WTC11 (cell line): Measurements from ENCODE around the gene ABAT.

ENCODE experiments used
- ATF2 ChIP-seq: sonication (generic); formaldehyde crosslinking; IDR thresholded peaks from 2 replicates; pipeline ENCODE4 v1.8.1; 2022; ENCODE audit warnings: low read depth, missing genetic modification reagents, borderline replicate concordance
- FOXK1 ChIP-seq: sonication (generic); formaldehyde crosslinking; IDR thresholded peaks from 2 replicates; pipeline ENCODE4 v1.8.0; 2022; ENCODE audit warnings: mild to moderate bottlenecking, moderate library complexity, missing genetic modification reagents
- JUN ChIP-seq: sonication (generic); formaldehyde crosslinking; IDR thresholded peaks from 2 replicates; pipeline ENCODE4 v1.8.0; 2023; ENCODE audit warnings: mild to moderate bottlenecking, missing genetic modification reagents
- NFYB ChIP-seq: sonication (generic); formaldehyde crosslinking; conservative IDR thresholded peaks from 2 replicates; pipeline ENCODE4 v1.8.0; 2022; ENCODE audit warnings: low read depth, missing genetic modification reagents
- SMAD3 ChIP-seq: sonication (generic); formaldehyde crosslinking; IDR thresholded peaks from 2 replicates; pipeline ENCODE4 v1.8.0; 2022; ENCODE audit warnings: missing genetic modification reagents, mild to moderate bottlenecking, borderline replicate concordance
- SMAD4 ChIP-seq: sonication (generic); formaldehyde crosslinking; IDR thresholded peaks from 2 replicates; pipeline ENCODE4 v1.8.0; 2022; ENCODE audit warnings: mild to moderate bottlenecking, missing genetic modification reagents
- SP1 ChIP-seq: sonication (generic); formaldehyde crosslinking; conservative IDR thresholded peaks from 2 replicates; pipeline ENCODE4 v1.8.1; 2022; ENCODE audit warnings: missing genetic modification reagents
- TEAD4 ChIP-seq: sonication (generic); formaldehyde crosslinking; IDR thresholded peaks from 2 replicates; pipeline ENCODE4 v1.8.0; 2022; ENCODE audit warnings: mild to moderate bottlenecking, missing genetic modification reagents
- USF1 ChIP-seq: sonication (generic); formaldehyde crosslinking; IDR thresholded peaks from 2 replicates; pipeline ENCODE4 v1.8.0; 2022; ENCODE audit warnings: mild to moderate bottlenecking, missing genetic modification reagents
- TF ChIP-seq, protein P1 (sequence below): sonication (generic); formaldehyde crosslinking; IDR thresholded peaks from 2 replicates; pipeline ENCODE4 v1.8.0; 2022; ENCODE audit warnings: mild to moderate bottlenecking, missing genetic modification reagents
- TF ChIP-seq, protein P2 (sequence below): fragments of 200-600 bp; IDR thresholded peaks from 2 replicates; pipeline ENCODE4 v1.8.0; 2022; ENCODE audit warnings: antibody characterized with exemption
- TF ChIP-seq, protein P3 (sequence below): sonication (generic); formaldehyde crosslinking; IDR thresholded peaks from 2 replicates; pipeline ENCODE4 v1.8.1; 2023; ENCODE audit warnings: mild to moderate bottlenecking, missing genetic modification reagents
- TF ChIP-seq, protein P4 (sequence below): fragments of 250-450 bp; sonication (Bioruptor Pico); conservative IDR thresholded peaks from 2 replicates; pipeline ENCODE4 v1.9.0; 2021; ENCODE audit warnings: mild to moderate bottlenecking
- TF ChIP-seq, protein P5 (sequence below): sonication (generic); formaldehyde crosslinking; IDR thresholded peaks from 2 replicates; pipeline ENCODE4 v1.8.1; 2023; ENCODE audit warnings: mild to moderate bottlenecking, missing genetic modification reagents

GRCh38 chr16:8777217-8777616, 102.8 kb downstream of the ABAT start:
- TF ChIP-seq, protein P1, sequence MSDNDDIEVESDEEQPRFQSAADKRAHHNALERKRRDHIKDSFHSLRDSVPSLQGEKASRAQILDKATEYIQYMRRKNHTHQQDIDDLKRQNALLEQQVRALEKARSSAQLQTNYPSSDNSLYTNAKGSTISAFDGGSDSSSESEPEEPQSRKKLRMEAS (CRISPR knock-in tag): no peak
- TF ChIP-seq ATF2 (CRISPR knock-in tag) (no peak), USF1 (CRISPR knock-in tag) (no peak), JUN (CRISPR knock-in tag) (no peak), FOXK1 (CRISPR knock-in tag) (no peak), TEAD4 (CRISPR knock-in tag) (no peak), SMAD3 (CRISPR knock-in tag) (no peak), SMAD4 (no peak), NFYB (CRISPR knock-in tag) (no peak), SP1 (no peak)
- TF ChIP-seq, protein P2, sequence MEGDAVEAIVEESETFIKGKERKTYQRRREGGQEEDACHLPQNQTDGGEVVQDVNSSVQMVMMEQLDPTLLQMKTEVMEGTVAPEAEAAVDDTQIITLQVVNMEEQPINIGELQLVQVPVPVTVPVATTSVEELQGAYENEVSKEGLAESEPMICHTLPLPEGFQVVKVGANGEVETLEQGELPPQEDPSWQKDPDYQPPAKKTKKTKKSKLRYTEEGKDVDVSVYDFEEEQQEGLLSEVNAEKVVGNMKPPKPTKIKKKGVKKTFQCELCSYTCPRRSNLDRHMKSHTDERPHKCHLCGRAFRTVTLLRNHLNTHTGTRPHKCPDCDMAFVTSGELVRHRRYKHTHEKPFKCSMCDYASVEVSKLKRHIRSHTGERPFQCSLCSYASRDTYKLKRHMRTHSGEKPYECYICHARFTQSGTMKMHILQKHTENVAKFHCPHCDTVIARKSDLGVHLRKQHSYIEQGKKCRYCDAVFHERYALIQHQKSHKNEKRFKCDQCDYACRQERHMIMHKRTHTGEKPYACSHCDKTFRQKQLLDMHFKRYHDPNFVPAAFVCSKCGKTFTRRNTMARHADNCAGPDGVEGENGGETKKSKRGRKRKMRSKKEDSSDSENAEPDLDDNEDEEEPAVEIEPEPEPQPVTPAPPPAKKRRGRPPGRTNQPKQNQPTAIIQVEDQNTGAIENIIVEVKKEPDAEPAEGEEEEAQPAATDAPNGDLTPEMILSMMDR: no peak
- TF ChIP-seq, protein P3, sequence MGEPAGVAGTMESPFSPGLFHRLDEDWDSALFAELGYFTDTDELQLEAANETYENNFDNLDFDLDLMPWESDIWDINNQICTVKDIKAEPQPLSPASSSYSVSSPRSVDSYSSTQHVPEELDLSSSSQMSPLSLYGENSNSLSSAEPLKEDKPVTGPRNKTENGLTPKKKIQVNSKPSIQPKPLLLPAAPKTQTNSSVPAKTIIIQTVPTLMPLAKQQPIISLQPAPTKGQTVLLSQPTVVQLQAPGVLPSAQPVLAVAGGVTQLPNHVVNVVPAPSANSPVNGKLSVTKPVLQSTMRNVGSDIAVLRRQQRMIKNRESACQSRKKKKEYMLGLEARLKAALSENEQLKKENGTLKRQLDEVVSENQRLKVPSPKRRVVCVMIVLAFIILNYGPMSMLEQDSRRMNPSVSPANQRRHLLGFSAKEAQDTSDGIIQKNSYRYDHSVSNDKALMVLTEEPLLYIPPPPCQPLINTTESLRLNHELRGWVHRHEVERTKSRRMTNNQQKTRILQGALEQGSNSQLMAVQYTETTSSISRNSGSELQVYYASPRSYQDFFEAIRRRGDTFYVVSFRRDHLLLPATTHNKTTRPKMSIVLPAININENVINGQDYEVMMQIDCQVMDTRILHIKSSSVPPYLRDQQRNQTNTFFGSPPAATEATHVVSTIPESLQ (CRISPR knock-in tag): no peak
- TF ChIP-seq, protein P4, sequence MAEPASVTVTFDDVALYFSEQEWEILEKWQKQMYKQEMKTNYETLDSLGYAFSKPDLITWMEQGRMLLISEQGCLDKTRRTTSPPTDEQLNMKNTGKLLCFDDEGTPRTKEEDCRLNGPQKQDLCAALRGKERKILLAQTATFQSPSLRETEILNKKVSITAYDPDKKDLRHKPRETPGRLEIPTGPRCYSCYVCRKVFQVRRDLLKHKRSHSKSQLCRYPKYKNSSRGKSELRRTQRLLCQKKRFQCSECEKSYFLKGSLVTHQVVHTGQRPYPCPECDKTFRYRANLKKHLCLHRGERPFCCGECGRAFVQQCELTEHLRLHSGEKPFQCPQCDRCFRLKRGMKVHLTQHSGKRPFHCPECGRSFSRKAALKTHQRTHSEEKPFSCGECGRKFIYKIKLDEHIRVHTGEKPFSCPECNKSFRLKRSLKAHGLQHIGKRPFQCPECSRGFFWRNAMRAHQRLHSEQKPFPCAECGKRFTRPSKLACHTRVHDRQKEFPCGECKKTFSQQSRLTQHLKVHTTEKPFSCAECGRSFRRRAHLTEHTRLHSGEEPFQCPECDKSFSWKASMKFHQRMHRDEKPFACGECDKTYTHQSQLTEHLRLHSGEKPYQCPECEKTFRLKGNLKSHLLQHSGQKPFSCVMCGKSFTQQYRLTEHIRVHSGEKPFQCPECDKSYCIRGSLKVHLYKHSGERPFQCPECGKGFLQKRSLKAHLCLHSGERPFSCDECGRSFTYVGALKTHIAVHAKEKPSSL: no peak
- TF ChIP-seq, protein P5, sequence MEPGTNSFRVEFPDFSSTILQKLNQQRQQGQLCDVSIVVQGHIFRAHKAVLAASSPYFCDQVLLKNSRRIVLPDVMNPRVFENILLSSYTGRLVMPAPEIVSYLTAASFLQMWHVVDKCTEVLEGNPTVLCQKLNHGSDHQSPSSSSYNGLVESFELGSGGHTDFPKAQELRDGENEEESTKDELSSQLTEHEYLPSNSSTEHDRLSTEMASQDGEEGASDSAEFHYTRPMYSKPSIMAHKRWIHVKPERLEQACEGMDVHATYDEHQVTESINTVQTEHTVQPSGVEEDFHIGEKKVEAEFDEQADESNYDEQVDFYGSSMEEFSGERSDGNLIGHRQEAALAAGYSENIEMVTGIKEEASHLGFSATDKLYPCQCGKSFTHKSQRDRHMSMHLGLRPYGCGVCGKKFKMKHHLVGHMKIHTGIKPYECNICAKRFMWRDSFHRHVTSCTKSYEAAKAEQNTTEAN (CRISPR knock-in tag): no peak
